Uterus (tissue), 2 donors: ENCODE data around the gene ZFYVE1.

Source experiments
- POLR2A ChIP-seq, 2 donors: fragments of 450-650 bp; IDR thresholded peaks; one replicate each; pipeline ENCODE4 v1.6.1; 2016; ENCODE audit warnings: antibody characterized with exemption in 2 of 2, mild to moderate bottlenecking in 1 of 2, moderate library complexity in 1 of 2
- TF ChIP-seq, protein P1 (sequence below), 4 experiments: fragments of 200-600 bp in 2 of 4; fragments of 450-650 bp in 2 of 4; sonication (generic) in 2 of 4; IDR thresholded peaks; one replicate each; pipeline ENCODE4 v1.5.1; 2016 to 2019; ENCODE audit warnings: antibody characterized with exemption in 4 of 4, mild to moderate bottlenecking in 2 of 4, moderate library complexity in 1 of 4

- TF ChIP-seq, protein P1, sequence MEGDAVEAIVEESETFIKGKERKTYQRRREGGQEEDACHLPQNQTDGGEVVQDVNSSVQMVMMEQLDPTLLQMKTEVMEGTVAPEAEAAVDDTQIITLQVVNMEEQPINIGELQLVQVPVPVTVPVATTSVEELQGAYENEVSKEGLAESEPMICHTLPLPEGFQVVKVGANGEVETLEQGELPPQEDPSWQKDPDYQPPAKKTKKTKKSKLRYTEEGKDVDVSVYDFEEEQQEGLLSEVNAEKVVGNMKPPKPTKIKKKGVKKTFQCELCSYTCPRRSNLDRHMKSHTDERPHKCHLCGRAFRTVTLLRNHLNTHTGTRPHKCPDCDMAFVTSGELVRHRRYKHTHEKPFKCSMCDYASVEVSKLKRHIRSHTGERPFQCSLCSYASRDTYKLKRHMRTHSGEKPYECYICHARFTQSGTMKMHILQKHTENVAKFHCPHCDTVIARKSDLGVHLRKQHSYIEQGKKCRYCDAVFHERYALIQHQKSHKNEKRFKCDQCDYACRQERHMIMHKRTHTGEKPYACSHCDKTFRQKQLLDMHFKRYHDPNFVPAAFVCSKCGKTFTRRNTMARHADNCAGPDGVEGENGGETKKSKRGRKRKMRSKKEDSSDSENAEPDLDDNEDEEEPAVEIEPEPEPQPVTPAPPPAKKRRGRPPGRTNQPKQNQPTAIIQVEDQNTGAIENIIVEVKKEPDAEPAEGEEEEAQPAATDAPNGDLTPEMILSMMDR (IDR thresholded peaks at IDR 0.05), result no peak
- no peak for TF ChIP-seq POLR2A (IDR thresholded peaks at IDR 0.05)
These were observed 1.1 kb upstream of the ZFYVE1 start for GRCh38 chr14:73027984-73028383.
